Right lobe of liver (tissue), 4 donors: ENCODE measurements around the gene HPSE2.

Experiments used
- POLR2A ChIP-seq: fragments of 450-650 bp; IDR thresholded peaks from one replicate; pipeline ENCODE4 v1.6.1; 2017; ENCODE audit warnings: antibody characterized with exemption, mild to moderate bottlenecking
- TF ChIP-seq, protein P1 (sequence below), 4 donors: fragments of 200-600 bp in 3 of 4; fragments of 450-650 bp in 1 of 4; IDR thresholded peaks; one replicate each; pipeline versions ENCODE4 v1.5.1 to v1.8.0; 2016 to 2022; ENCODE audit warnings: antibody characterized with exemption in 4 of 4, mild to moderate bottlenecking in 2 of 4
- donor health status: DM: no; HTN: no; CAD: no.
- donor health status: DM: no; HTN: no; CAD: no.
- donor health status: DM: no; HTN: yes; CAD: no.

DNA sequence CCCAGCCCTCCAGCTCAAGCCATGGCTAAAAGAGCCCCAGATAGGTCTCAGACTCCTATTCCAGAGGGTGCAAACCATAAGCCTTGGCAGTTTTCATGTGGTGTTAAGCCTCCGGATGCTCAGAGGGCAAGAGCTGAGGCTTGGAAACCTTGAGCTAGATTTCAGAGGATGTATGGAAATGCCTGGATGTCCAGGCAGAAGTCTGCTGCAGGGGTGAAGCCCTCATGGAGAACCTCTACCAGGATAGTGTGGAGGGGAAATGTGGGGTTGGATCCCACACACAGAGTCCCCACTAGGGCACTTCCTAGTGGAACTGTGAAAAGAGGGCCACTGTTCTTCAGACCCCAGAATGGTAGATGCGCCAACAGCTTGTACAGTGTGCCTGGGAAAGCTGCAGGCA lies 13.2 kb upstream of the HPSE2 start:
- TF ChIP-seq, protein P1, sequence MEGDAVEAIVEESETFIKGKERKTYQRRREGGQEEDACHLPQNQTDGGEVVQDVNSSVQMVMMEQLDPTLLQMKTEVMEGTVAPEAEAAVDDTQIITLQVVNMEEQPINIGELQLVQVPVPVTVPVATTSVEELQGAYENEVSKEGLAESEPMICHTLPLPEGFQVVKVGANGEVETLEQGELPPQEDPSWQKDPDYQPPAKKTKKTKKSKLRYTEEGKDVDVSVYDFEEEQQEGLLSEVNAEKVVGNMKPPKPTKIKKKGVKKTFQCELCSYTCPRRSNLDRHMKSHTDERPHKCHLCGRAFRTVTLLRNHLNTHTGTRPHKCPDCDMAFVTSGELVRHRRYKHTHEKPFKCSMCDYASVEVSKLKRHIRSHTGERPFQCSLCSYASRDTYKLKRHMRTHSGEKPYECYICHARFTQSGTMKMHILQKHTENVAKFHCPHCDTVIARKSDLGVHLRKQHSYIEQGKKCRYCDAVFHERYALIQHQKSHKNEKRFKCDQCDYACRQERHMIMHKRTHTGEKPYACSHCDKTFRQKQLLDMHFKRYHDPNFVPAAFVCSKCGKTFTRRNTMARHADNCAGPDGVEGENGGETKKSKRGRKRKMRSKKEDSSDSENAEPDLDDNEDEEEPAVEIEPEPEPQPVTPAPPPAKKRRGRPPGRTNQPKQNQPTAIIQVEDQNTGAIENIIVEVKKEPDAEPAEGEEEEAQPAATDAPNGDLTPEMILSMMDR (IDR thresholded peaks at IDR 0.05): no peak
- TF ChIP-seq POLR2A: no peak
